GM12801 (cell line): ENCODE results near the gene LY6G5C.

ENCODE experiments used
- TF ChIP-seq, protein P1 (sequence below): IDR thresholded peaks from one replicate; pipeline ENCODE4 v1.5.1; 2011; ENCODE audit warnings: control low read depth; ENCODE audit not compliant: insufficient read length; ENCODE audit errors: extremely low read depth

LY6G5C gene

DNA sequence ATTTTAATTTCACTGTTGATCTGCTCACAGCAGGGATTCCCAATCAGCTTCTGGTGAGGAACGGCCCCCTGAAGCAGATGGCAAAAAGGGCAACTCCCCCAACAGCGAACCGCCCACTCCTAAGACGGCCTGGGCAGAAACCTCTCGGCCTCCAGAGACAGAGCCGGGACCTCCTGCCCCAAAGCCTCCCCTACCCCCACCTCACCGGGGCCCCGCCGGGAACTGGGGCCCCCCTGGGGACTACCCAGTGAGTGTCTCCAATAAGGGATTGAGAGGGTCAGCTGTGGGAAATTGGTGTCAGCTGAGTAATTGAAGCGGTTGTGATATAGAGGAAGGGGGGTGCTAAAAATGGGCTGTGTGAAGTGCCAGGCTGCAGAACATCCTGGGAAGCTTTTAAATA, 53.9 kb downstream of the LY6G5C start:
- TF ChIP-seq, protein P1, sequence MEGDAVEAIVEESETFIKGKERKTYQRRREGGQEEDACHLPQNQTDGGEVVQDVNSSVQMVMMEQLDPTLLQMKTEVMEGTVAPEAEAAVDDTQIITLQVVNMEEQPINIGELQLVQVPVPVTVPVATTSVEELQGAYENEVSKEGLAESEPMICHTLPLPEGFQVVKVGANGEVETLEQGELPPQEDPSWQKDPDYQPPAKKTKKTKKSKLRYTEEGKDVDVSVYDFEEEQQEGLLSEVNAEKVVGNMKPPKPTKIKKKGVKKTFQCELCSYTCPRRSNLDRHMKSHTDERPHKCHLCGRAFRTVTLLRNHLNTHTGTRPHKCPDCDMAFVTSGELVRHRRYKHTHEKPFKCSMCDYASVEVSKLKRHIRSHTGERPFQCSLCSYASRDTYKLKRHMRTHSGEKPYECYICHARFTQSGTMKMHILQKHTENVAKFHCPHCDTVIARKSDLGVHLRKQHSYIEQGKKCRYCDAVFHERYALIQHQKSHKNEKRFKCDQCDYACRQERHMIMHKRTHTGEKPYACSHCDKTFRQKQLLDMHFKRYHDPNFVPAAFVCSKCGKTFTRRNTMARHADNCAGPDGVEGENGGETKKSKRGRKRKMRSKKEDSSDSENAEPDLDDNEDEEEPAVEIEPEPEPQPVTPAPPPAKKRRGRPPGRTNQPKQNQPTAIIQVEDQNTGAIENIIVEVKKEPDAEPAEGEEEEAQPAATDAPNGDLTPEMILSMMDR = no peak
